Embryonic facial prominence (tissue), 1 donor: ENCODE data around the gene SIDT1.

Experiments
- DNase-seq: peaks from one replicate; pipeline ENCODE4 v3.0.0-alpha.2; 2016; ENCODE audit errors: extremely low spot score

SIDT1 gene

DNA sequence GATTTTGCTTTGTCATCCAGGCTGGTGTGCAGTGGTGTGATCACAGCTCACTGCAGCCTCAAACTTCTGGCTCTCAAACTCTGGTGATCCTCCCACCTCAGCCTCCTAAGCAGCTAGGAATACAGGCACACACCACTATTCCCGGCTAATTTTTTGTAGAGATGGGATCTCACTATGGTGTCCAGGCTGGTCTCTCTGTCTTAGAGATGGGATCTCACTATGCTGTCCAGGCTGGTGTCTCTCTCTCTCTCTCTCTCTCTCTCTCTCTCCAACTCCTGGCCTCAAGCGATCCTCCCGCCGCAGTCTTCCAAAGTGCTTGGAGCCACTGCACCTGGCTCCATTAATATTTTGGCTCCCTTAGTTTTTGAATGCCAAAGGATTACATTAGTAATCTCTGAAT lies 146.4 kb downstream of the SIDT1 start:
- DNase-seq, result no peak
